H1 (cell line): ENCODE data around the gene HERC4. TPM values are rescaled to one million over a fixed set of nuclear protein-coding genes. Genes with fewer than 3 reads are reported as not detected.

ENCODE experiments used
- CEBPB ChIP-seq: IDR thresholded peaks from 2 replicates; pipeline ENCODE4 v1.6.1; 2012; ENCODE audit warnings: low read depth, low read length
- EP300 ChIP-seq, 2 experiments: IDR thresholded peaks; 1 replicate in 1 of 2; 2 replicates in 1 of 2; pipeline ENCODE4 v1.6.1; 2011 to 2012; ENCODE audit warnings: low read depth in 2 of 2, low read length in 2 of 2, mild to moderate bottlenecking in 2 of 2, borderline replicate concordance in 1 of 2, inconsistent platforms in 1 of 2, moderate library complexity in 1 of 2
- EZH2 ChIP-seq: fragments of 200-600 bp; sonication (generic); IDR thresholded peaks from 2 replicates; pipeline ENCODE4 v1.7.1; 2012; ENCODE audit warnings: low read depth, mild to moderate bottlenecking, moderate library complexity, low read length, inconsistent platforms; ENCODE audit not compliant: severe bottlenecking
- POU5F1 ChIP-seq: IDR thresholded peaks from 2 replicates; pipeline ENCODE4 v1.6.1; 2011; ENCODE audit warnings: low read depth, mild to moderate bottlenecking, low read length, moderate library complexity
- YY1 ChIP-seq: IDR thresholded peaks from 2 replicates; pipeline ENCODE4 v1.6.1; 2011; ENCODE audit warnings: low read depth, mild to moderate bottlenecking, low read length
- polyA plus RNA-seq, 7 experiments: library from polyadenylated mRNA; depleted of rRNA in 3 of 7; stranded (reverse) in 5 of 7; unstranded in 2 of 7; fragments of >200 nt in 5 of 7; fragments of 200-250 nt in 2 of 7; gene quantifications; 1 replicate in 5 of 7; 2 replicates in 1 of 7; 4 replicates in 1 of 7; pipeline versions ENCODE4 v1.2.1 to v1.2.3, GENCODE V29; 2011 to 2013; ENCODE audit warnings: missing spikeins in 2 of 7, mixed read lengths in 2 of 7
- total RNA-seq: library from RNA; stranded (reverse); fragmentation: NEBNext Ultra II Directional; extraction: Animal tissue kit (Norgen Biotek cat#: 25700); gene quantifications from 2 replicates; pipeline ENCODE4 v1.2.1, GENCODE V29; 2021

HERC4 gene
- total and polyA plus RNA-seq, 2 of the 8 experiments (the other 6 are each of a cell fraction or from before 2014, with no cell fraction given), result 7.5 to 44.0 TPM

DNA sequence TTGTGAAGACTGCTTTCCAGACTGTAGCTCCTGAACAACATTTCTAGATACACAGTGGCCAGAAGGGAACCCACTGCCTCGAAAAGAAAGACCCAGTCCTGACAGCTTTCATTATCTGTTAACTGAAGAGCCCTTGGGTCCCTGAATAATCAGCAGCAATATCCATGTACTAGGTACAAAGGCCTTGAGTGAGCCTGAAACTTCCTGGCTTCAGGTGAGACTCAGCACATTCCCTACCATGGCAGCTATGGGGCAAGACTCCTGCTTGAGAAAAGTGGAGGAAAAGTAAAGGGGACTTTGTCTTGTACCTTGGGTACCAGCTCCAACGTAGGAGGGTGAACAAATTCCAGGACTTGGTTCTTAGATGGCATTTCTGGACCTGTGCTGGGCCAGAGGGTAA lies 97.8 kb downstream of the HERC4 start (continued):
- TF ChIP-seq EZH2 (no peak), EP300 (IDR thresholded peaks at IDR 0.05; ENCODE audit: borderline replicate concordance in 1 of 2, low read depth in 2 of 2, low read length in 2 of 2) (no peak), YY1 (no peak), CEBPB (no peak), POU5F1 (no peak)
